Pons (tissue), 1 donor: Measurements from ENCODE around the gene E2F6.

Source experiments
- DNase-seq: peaks from one replicate; pipeline ENCODE4 v3.0.0-alpha.2; 2016; ENCODE audit warnings: low spot score

E2F6 gene

GRCh38 chr2:11457935-11458334, 8.0 kb downstream of the E2F6 start:
- no peak for DNase-seq

- DNase-seq: no peak
Observed at GRCh38 chr2:11456251-11456650, 9.7 kb downstream of the E2F6 start.

- DNase-seq: no peak
Observed at GRCh38 chr2:11454824-11455223, 11.1 kb downstream of the E2F6 start.

GRCh38 chr2:11450791-11451190, 15.2 kb downstream of the E2F6 start:
- no peak for DNase-seq

- DNase-seq: peak; percentile 69
Observed at GRCh38 chr2:11446733-11447248, 19.2 kb downstream of the E2F6 start.

- DNase-seq: no peak
Observed at GRCh38 chr2:11444737-11445136, 21.2 kb downstream of the E2F6 start.

GRCh38 chr2:11438555-11439080, 27.3 kb downstream of the E2F6 start:
- no peak for DNase-seq

GRCh38 chr2:11437602-11438001, 28.4 kb downstream of the E2F6 start:
- peak; percentile 9 for DNase-seq

- no peak for DNase-seq
Observed at GRCh38 chr2:11435036-11435435, 30.9 kb downstream of the E2F6 start.

GRCh38 chr2:11434443-11434842, 31.5 kb downstream of the E2F6 start:
- DNase-seq: no peak

- no peak for DNase-seq
Observed at GRCh38 chr2:11433822-11434221, 32.1 kb downstream of the E2F6 start.

GRCh38 chr2:11430729-11431128, 35.2 kb downstream of the E2F6 start:
- DNase-seq: no peak

GRCh38 chr2:11427224-11427623, 38.7 kb downstream of the E2F6 start:
- no peak for DNase-seq

- DNase-seq: no peak
Observed at GRCh38 chr2:11422901-11423435, 43.0 kb downstream of the E2F6 start.

GRCh38 chr2:11422491-11422865, 43.5 kb downstream of the E2F6 start:
- DNase-seq: no peak

GRCh38 chr2:11421863-11422490, 44.0 kb downstream of the E2F6 start:
- DNase-seq: no peak

- DNase-seq: no peak
Observed at GRCh38 chr2:11420671-11421070, 45.3 kb downstream of the E2F6 start.

- DNase-seq: no peak
Observed at GRCh38 chr2:11420190-11420589, 45.8 kb downstream of the E2F6 start.

- DNase-seq: no peak
Observed at GRCh38 chr2:11419781-11420180, 46.2 kb downstream of the E2F6 start.

GRCh38 chr2:11417946-11418585, 47.9 kb downstream of the E2F6 start:
- no peak for DNase-seq

GRCh38 chr2:11416931-11417330, 49.0 kb downstream of the E2F6 start:
- DNase-seq: no peak

- no peak for DNase-seq
Observed at GRCh38 chr2:11416186-11416585, 49.8 kb downstream of the E2F6 start.

GRCh38 chr2:11414372-11415124, 51.4 kb downstream of the E2F6 start:
- no peak for DNase-seq
